H9 (cell line): ENCODE results near the gene BBC3. TPM values are rescaled to one million over a fixed set of nuclear protein-coding genes. Genes with fewer than 3 reads are reported as not detected.

Experiments
- DNase-seq: peaks from one replicate; pipeline ENCODE4 v3.0.0-alpha.2; 2017
- H2AFZ ChIP-seq: one replicate; pipeline ENCODE4 v1.6.1; 2013; ENCODE audit warnings: mild to moderate bottlenecking, low read length, control low read depth, moderate library complexity
- H2AK5ac ChIP-seq: 2 replicates; pipeline ENCODE4 v1.6.1; 2013; ENCODE audit warnings: low read length, control low read depth, mixed read lengths; ENCODE audit not compliant: insufficient read length
- H2BK120ac ChIP-seq: one replicate; pipeline ENCODE4 v1.6.1; 2013; ENCODE audit warnings: low read depth, mild to moderate bottlenecking, low read length, control low read depth, inconsistent platforms; ENCODE audit not compliant: poor library complexity, severe bottlenecking
- H2BK12ac ChIP-seq: 2 replicates; pipeline ENCODE4 v1.6.1; 2013; ENCODE audit warnings: low read length, control low read depth, mixed read lengths, low read depth; ENCODE audit not compliant: insufficient read length
- H2BK15ac ChIP-seq: 2 replicates; pipeline ENCODE4 v1.6.1; 2013; ENCODE audit warnings: low read depth, low read length, control low read depth
- H2BK20ac ChIP-seq: one replicate; pipeline ENCODE4 v1.6.1; 2013; ENCODE audit warnings: low read depth, mild to moderate bottlenecking, low read length, control low read depth, inconsistent platforms; ENCODE audit not compliant: poor library complexity, severe bottlenecking
- H2BK5ac ChIP-seq: 2 replicates; pipeline ENCODE4 v1.6.1; 2013; ENCODE audit warnings: low read length, control low read depth, mixed read lengths; ENCODE audit not compliant: insufficient read length
- H3K14ac ChIP-seq: 2 replicates; pipeline ENCODE4 v1.6.1; 2013; ENCODE audit warnings: low read length, control low read depth; ENCODE audit not compliant: insufficient read depth
- H3K18ac ChIP-seq: 2 replicates; pipeline ENCODE4 v1.6.1; 2013; ENCODE audit warnings: low read depth, mild to moderate bottlenecking, mixed read lengths, low read length, control low read depth; ENCODE audit not compliant: insufficient read length
- H3K23ac ChIP-seq: 2 replicates; pipeline ENCODE4 v1.6.1; 2013; ENCODE audit warnings: low read length, control low read depth, mixed read lengths, low read depth; ENCODE audit not compliant: insufficient read length
- H3K23me2 ChIP-seq: 2 replicates; pipeline ENCODE4 v1.6.1; 2013; ENCODE audit warnings: low read depth, mild to moderate bottlenecking, mixed read lengths, low read length, control low read depth; ENCODE audit not compliant: insufficient read length, poor library complexity, severe bottlenecking
- H3K27ac ChIP-seq: 2 replicates; pipeline ENCODE4 v1.5.1; 2013; ENCODE audit warnings: low read length, control low read depth, mixed read lengths, low read depth; ENCODE audit not compliant: insufficient read length
- H3K27me3 ChIP-seq: 2 replicates; pipeline ENCODE4 v1.6.1; 2013; ENCODE audit warnings: low read length, control low read depth, inconsistent platforms; ENCODE audit not compliant: insufficient read depth
- H3K4ac ChIP-seq: 2 replicates; pipeline ENCODE4 v1.6.1; 2013; ENCODE audit warnings: low read depth, mild to moderate bottlenecking, control low read depth, inconsistent platforms, low read length, moderate library complexity
- H3K4me1 ChIP-seq: 2 replicates; pipeline ENCODE4 v1.6.1; 2013; ENCODE audit warnings: low read length, control low read depth, inconsistent platforms; ENCODE audit not compliant: insufficient read depth
- H3K4me2 ChIP-seq: 2 replicates; pipeline ENCODE4 v1.6.1; 2013; ENCODE audit warnings: low read length, control low read depth, mixed read lengths; ENCODE audit not compliant: insufficient read length, insufficient read depth
- H3K56ac ChIP-seq: 2 replicates; pipeline ENCODE4 v1.6.1; 2013; ENCODE audit warnings: low read depth, mild to moderate bottlenecking, mixed read lengths, low read length, control low read depth; ENCODE audit not compliant: insufficient read length
- H3K79me1 ChIP-seq: 2 replicates; pipeline ENCODE4 v1.6.1; 2013; ENCODE audit warnings: low read depth, mild to moderate bottlenecking, moderate library complexity, low read length, control low read depth, inconsistent platforms; ENCODE audit not compliant: insufficient read depth, poor library complexity, severe bottlenecking
- H3K79me2 ChIP-seq: 2 replicates; pipeline ENCODE4 v1.6.1; 2013; ENCODE audit warnings: low read length, control low read depth, inconsistent platforms; ENCODE audit not compliant: insufficient read depth
- H3K9ac ChIP-seq: 2 replicates; pipeline ENCODE4 v1.6.1; 2013; ENCODE audit warnings: low read length, control low read depth, mixed read lengths; ENCODE audit not compliant: insufficient read length; ENCODE audit errors: extremely low read depth
- H3K9me3 ChIP-seq: one replicate; pipeline ENCODE4 v1.6.1; 2013; ENCODE audit warnings: low read depth, low read length, inconsistent platforms; ENCODE audit not compliant: control insufficient read depth
- H3T11ph ChIP-seq: one replicate; pipeline ENCODE4 v1.6.1; 2013; ENCODE audit warnings: mild to moderate bottlenecking, low read length, control low read depth, inconsistent platforms
- H4K20me1 ChIP-seq: one replicate; pipeline ENCODE4 v1.6.1; 2013; ENCODE audit not compliant: control insufficient read depth, insufficient read length, insufficient read depth
- H4K5ac ChIP-seq: 2 replicates; pipeline ENCODE4 v1.6.1; 2013; ENCODE audit warnings: low read depth, mild to moderate bottlenecking, mixed read lengths, low read length, control low read depth; ENCODE audit not compliant: insufficient read length
- H4K8ac ChIP-seq: replicated peaks from 2 replicates; pipeline ENCODE4 v1.6.1; 2013; ENCODE audit warnings: low read length, control low read depth, mixed read lengths, low read depth; ENCODE audit not compliant: insufficient read length
- H4K91ac ChIP-seq: 2 replicates; pipeline ENCODE4 v1.6.1; 2013; ENCODE audit warnings: low read depth, mild to moderate bottlenecking, moderate library complexity, mixed read lengths, low read length, control low read depth; ENCODE audit not compliant: insufficient read length
- H3K27ac Mint-ChIP-seq, 3 experiments: 2 replicates in 2 of 3; 3 replicates in 1 of 3; pipeline ENCODE4 v1.8.0; 2020 to 2021; ENCODE audit warnings: mixed read lengths in 3 of 3, mild to moderate bottlenecking in 1 of 3, moderate library complexity in 1 of 3
- H3K27me3 Mint-ChIP-seq: 2 replicates; pipeline ENCODE4 v1.8.0; 2021; ENCODE audit warnings: low read depth, mild to moderate bottlenecking, moderate library complexity, mixed read lengths
- H3K36me3 Mint-ChIP-seq, 3 experiments: 2 replicates in 2 of 3; 3 replicates in 1 of 3; pipeline ENCODE4 v1.8.0; 2020 to 2021; ENCODE audit warnings: low read depth in 3 of 3, mixed read lengths in 3 of 3; ENCODE audit not compliant: insufficient read depth in 1 of 3
- H3K4me1 Mint-ChIP-seq, 2 experiments: 2 replicates each; pipeline ENCODE4 v1.8.0; 2020; ENCODE audit warnings: mixed read lengths in 2 of 2
- H3K4me3 Mint-ChIP-seq, 2 experiments: 2 replicates in 1 of 2; 3 replicates in 1 of 2; pipeline ENCODE4 v1.8.0; 2020 to 2021; ENCODE audit warnings: mild to moderate bottlenecking in 2 of 2, mixed read lengths in 2 of 2, moderate library complexity in 1 of 2
- H3K9me3 Mint-ChIP-seq, 2 experiments: 2 replicates in 1 of 2; 3 replicates in 1 of 2; pipeline ENCODE4 v1.8.0; 2020; ENCODE audit warnings: mild to moderate bottlenecking in 2 of 2, mixed read lengths in 2 of 2, moderate library complexity in 1 of 2
- WGBS: extraction: QIAGEN DNeasy Blood & Tissue Kit; methylation state at CpG from one replicate; pipeline ENCODE4 v1.1.7; 2013; ENCODE audit warnings: missing lambda C conversion rate, low lambda C conversion rate, mixed read lengths; ENCODE audit not compliant: insufficient read length; ENCODE audit errors: extremely low coverage; 5-methylcytosine and 5-hydroxymethylcytosine counted together
- total RNA-seq: library from RNA; stranded (reverse); gene quantifications from 2 replicates; pipeline ENCODE4 v1.2.1, GENCODE V29; 2021
- TF ChIP-seq, protein P1 (sequence below): fragments of 200-600 bp; sonication (generic); conservative IDR thresholded peaks from 3 replicates; pipeline ENCODE4 v1.8.0; 2021; ENCODE audit warnings: antibody characterized with exemption, mild to moderate bottlenecking

BBC3 gene
- total RNA-seq, 1 experiment from 2014 or later: 23.2 TPM

DNA sequence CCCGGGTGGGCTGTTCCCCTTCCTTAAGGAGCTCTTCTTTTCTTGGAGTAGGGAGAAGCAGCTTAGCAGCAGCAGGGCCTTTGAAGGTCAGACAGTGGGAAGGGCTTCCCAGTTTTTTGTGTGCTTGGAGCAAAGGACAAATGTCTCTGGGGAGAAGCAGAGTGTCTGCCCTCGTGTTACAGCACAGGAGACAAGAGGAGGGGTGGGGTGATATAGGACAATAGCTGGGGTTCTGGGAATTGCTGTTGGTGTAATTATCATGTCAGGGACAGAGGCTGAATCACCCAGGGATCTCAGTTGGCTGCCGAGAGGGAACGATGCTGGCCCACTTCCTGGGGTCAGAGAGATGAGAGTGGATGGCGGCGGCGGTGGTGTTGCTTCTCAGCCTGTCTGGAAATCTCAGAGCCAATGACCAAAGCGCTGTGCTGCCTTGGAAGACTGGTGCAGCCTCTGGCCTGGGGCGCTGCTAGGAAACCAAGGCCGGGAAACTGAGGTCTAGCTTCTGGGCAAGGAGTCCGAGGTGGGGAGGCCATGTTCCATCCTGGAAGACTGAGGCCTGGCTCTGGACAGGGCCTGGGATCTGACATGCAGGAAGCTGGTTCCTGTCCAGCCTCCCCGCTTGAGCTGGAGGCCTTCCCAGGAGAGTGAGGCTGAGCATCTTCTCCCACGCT is 44.9 kb upstream of the BBC3 start:
- no peak overlapping the region for H3K56ac ChIP-seq
- no peak overlapping the region for H3K14ac ChIP-seq
- H3K4me2 ChIP-seq: no peak overlapping the region
- H2BK20ac ChIP-seq: no peak overlapping the region
- no peaks in the 10 kb centered on the region for H3K9me3 ChIP-seq
- H3K4ac ChIP-seq: no peak overlapping the region
- H2BK5ac ChIP-seq: no peak overlapping the region
- no peak overlapping the region for H2AK5ac ChIP-seq
- H4K5ac ChIP-seq: no peak overlapping the region
- no peak for DNase-seq
- peaks cover 20 to 27% of the 10 kb centered on the region in 2 experiments for H3K4me1 Mint-ChIP-seq
- no peak overlapping the region for H3K18ac ChIP-seq
- TF ChIP-seq, protein P1, sequence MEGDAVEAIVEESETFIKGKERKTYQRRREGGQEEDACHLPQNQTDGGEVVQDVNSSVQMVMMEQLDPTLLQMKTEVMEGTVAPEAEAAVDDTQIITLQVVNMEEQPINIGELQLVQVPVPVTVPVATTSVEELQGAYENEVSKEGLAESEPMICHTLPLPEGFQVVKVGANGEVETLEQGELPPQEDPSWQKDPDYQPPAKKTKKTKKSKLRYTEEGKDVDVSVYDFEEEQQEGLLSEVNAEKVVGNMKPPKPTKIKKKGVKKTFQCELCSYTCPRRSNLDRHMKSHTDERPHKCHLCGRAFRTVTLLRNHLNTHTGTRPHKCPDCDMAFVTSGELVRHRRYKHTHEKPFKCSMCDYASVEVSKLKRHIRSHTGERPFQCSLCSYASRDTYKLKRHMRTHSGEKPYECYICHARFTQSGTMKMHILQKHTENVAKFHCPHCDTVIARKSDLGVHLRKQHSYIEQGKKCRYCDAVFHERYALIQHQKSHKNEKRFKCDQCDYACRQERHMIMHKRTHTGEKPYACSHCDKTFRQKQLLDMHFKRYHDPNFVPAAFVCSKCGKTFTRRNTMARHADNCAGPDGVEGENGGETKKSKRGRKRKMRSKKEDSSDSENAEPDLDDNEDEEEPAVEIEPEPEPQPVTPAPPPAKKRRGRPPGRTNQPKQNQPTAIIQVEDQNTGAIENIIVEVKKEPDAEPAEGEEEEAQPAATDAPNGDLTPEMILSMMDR: no peak
- H3T11ph ChIP-seq: no peak overlapping the region
- H3K79me1 ChIP-seq: no peaks in the 10 kb centered on the region
- H3K9me3 Mint-ChIP-seq: no peaks in the 10 kb centered on the region
- no peaks in the 10 kb centered on the region for H3K79me2 ChIP-seq
- no peak overlapping the region for H3K23ac ChIP-seq
- H4K91ac ChIP-seq: no peak overlapping the region
- H3K27me3 Mint-ChIP-seq: peaks cover 13% of the 10 kb centered on the region
- H3K4me3 Mint-ChIP-seq: peak overlapping the region; percentile 68 to 82
- no peak overlapping the region for H2BK15ac ChIP-seq
- peaks cover 5% of the 10 kb centered on the region for H3K4me1 ChIP-seq
- H3K9ac ChIP-seq: no peak overlapping the region
- peaks cover 2 to 14% (median 14%) of the 10 kb centered on the region in 3 experiments; a peak in 5 of 7 replicates for H3K36me3 Mint-ChIP-seq
- no peaks in the 10 kb centered on the region for H3K27me3 ChIP-seq
- H2BK12ac ChIP-seq: no peak overlapping the region
- peaks cover 17% of the 10 kb centered on the region for H3K23me2 ChIP-seq
- no peak overlapping the region; a peak in 2 of 7 replicates for H3K27ac Mint-ChIP-seq
- H2AFZ ChIP-seq: no peak overlapping the region
- H4K20me1 ChIP-seq: no peaks in the 10 kb centered on the region
- H2BK120ac ChIP-seq: no peak overlapping the region
- no CpG with 5 or more reads among the region's 13 CpGs for WGBS
- H4K8ac ChIP-seq: no peak overlapping the region
- no peak overlapping the region for H3K27ac ChIP-seq
